ENCODE data around the gene ERF. TPM values are rescaled to one million over a fixed set of nuclear protein-coding genes. Genes with fewer than 3 reads are reported as not detected.

ERF gene
- total and polyA plus RNA-seq, 10 of the 15 experiments (the other 5 are each of a cell fraction or from before 2014, with no cell fraction given) = 0.02 to 51.8 (median 14.4) TPM

- BruUV-seq (replicated peaks) = no TSS peak
- no peaks in the 10 kb centered on the region for H3K9me3 ChIP-seq (replicated peaks; ENCODE audit: control insufficient read depth, insufficient read depth, low read length)
- peaks cover 20 to 27% of the 10 kb centered on the region in 2 experiments for H3K36me3 ChIP-seq (ENCODE audit: control insufficient read depth in 2 of 2, insufficient read depth in 2 of 2, low read length in 1 of 2)
- no peaks in the 10 kb centered on the region for H3K79me2 ChIP-seq (ENCODE audit: control insufficient read depth, insufficient read depth, low read length)
- 91% methylated on average over 17 of the region's 17 CpGs for WGBS (ENCODE audit: insufficient coverage, insufficient replicate concordance, low lambda C conversion rate, missing lambda C conversion rate)
- no peak overlapping the region for H2AFZ ChIP-seq (ENCODE audit: control insufficient read depth, low read depth, low read length)
- ChIA-PET RAD21 (ENCODE audit: unreplicated experiment) (no interaction called here), POLR2A (no interaction called here), CTCF (interaction anchor here (0.9 to 1.0 kb wide), 2 partner anchors 161 to 185 kb away, joined by 3 to 4 read pairs; partner anchors contain the start of gene POU2F2), SMC1A (ENCODE audit: uncharacterized antibody, unreplicated experiment) (no interaction called here)
- DNase-seq (ENCODE audit: low read depth, low spot score) (no peak), FAIRE-seq (no peak), ATAC-seq (no peak)
- no peaks in the 10 kb centered on the region for H3K27me3 ChIP-seq (replicated peaks in 1 of 2; ENCODE audit: control insufficient read depth in 2 of 2, insufficient read depth in 2 of 2, low read length in 1 of 2)
- intact Hi-C loops (cut with micrococcal nuclease; ENCODE audit: unreplicated experiment) (no loop called here), in situ Hi-C loops (cut with MboI) (no loop called here)
- no peak for TF ChIP-seq MEF2A (IDR thresholded peaks at IDR 0.05; ENCODE audit: insufficient read depth, low read depth, low read length)
- no peak for TF ChIP-seq RUNX3 (IDR thresholded peaks at IDR 0.05; ENCODE audit: low read length)
- TF ChIP-seq IRF4 (IDR thresholded peaks at IDR 0.05; ENCODE audit: low read depth, low read length) = no peak
- no peak for TF ChIP-seq E2F4 (IDR thresholded peaks at IDR 0.05; ENCODE audit: low read depth, low read length)
- TF ChIP-seq IKZF2 (IDR thresholded peaks at IDR 0.05) = no peak
- no peak for TF ChIP-seq IRF5 (IDR thresholded peaks at IDR 0.05; ENCODE audit: borderline replicate concordance)
- TF ChIP-seq HSF1 (IDR thresholded peaks at IDR 0.05; ENCODE audit: low read depth, low read length) = no peak
- no peak for TF ChIP-seq HCFC1 (IDR thresholded peaks at IDR 0.05; ENCODE audit: low read length)
- TF ChIP-seq TBL1XR1 (IDR thresholded peaks at IDR 0.05; ENCODE audit: low read depth, low read length) = no peak
- TF ChIP-seq YBX1 (IDR thresholded peaks at IDR 0.05) = no peak
- no peaks in the 10 kb centered on the region; the same call in 1 of the 2 replicates for H3K4me1 ChIP-seq (ENCODE audit: control insufficient read depth, insufficient read depth, low read length)
- no peak overlapping the region for H3K9ac ChIP-seq (ENCODE audit: control insufficient read depth, insufficient read depth, low read length)
- no peak overlapping the region for H3K4me2 ChIP-seq (ENCODE audit: control insufficient read depth, insufficient read depth)
- H3K27ac ChIP-seq (ENCODE audit: control insufficient read depth, insufficient read depth) = no peak overlapping the region
- H3K4me3 ChIP-seq = no peak overlapping the region
- no peaks in the 10 kb centered on the region for H4K20me1 ChIP-seq (ENCODE audit: control insufficient read depth, insufficient read depth)
These were observed 38.6 kb upstream of the ERF start for GRCh38 chr19:42293540-42293939.
